Lower leg skin (tissue), 4 donors: ENCODE results near the gene HOXA9. TPM values are rescaled to one million over a fixed set of nuclear protein-coding genes. Genes with fewer than 3 reads are reported as not detected.

Experiments
- DNase-seq, 2 donors: peaks; one replicate each; pipeline ENCODE4 v3.0.0-alpha.2; 2019; ENCODE audit warnings: low spot score in 2 of 2
- H3K4me3 ChIP-seq: fragments of 200-600 bp; sonication (generic); 2 replicates; pipeline ENCODE4 v1.5.1; 2017; ENCODE audit warnings: mild to moderate bottlenecking, low read depth; ENCODE audit not compliant: poor library complexity, severe bottlenecking
- CTCF ChIP-seq, 3 donors: fragments of 450-650 bp; IDR thresholded peaks; one replicate each; pipeline ENCODE4 v1.5.1; 2016; ENCODE audit warnings: antibody characterized with exemption in 3 of 3, mild to moderate bottlenecking in 3 of 3, moderate library complexity in 2 of 3
- POLR2A ChIP-seq, 2 donors: fragments of 450-650 bp; IDR thresholded peaks; one replicate each; pipeline ENCODE4 v1.6.1; 2016 to 2017; ENCODE audit warnings: antibody characterized with exemption in 2 of 2, mild to moderate bottlenecking in 1 of 2, moderate library complexity in 1 of 2
- WGBS, 2 donors: methylation state at CpG; one replicate each; pipeline ENCODE4 v1.1.5; 2018; 5-methylcytosine and 5-hydroxymethylcytosine counted together
- intact Hi-C: fragments of 100-400 bp; cut with DNase I; formaldehyde crosslinking; loops from one replicate; pipeline ENCODE4 v1.15.0; 2023; ENCODE audit warnings: low total_unique reads
- total RNA-seq, 4 donors: library from RNA; depleted of rRNA; stranded (reverse); fragments of >200 nt; gene quantifications; one replicate each; pipeline ENCODE4 v1.1.0, GENCODE V29; 2016

Gene HOXA9
- total RNA-seq, 4 donors from 2014 or later = 43.1 to 50.1 (median 46.9) TPM

GRCh38 chr7:27187475-27188385, 22.4 kb upstream of the HOXA9 start:
- intact Hi-C loops = no loop called here
- peak in 1 of 2 donors; percentile 83 for DNase-seq

GRCh38 chr7:27186668-27187474, 21.5 kb upstream of the HOXA9 start:
- H3K4me3 ChIP-seq = no peak overlapping the region
- TF ChIP-seq CTCF (IDR thresholded peaks at IDR 0.05) (no peak), POLR2A (IDR thresholded peaks at IDR 0.05) (no peak)
- peak in 1 of 2 donors; percentile 71 for DNase-seq
- intact Hi-C loops = no loop called here
- WGBS, 2 donors = 70 to 73% methylated on average over 4 of the region's 4 CpGs

More at GRCh38 chr7:27187475-27188385, 22.4 kb upstream of the HOXA9 start:
- TF ChIP-seq POLR2A (IDR thresholded peaks at IDR 0.05) = no peak
- no peak for TF ChIP-seq CTCF (IDR thresholded peaks at IDR 0.05)
- no peak overlapping the region for H3K4me3 ChIP-seq
- 36 to 38% methylated on average over 44 to 46 of the region's 46 CpGs for WGBS, 2 donors

- H3K4me3 ChIP-seq = no peak overlapping the region
- intact Hi-C loops = no loop called here
- DNase-seq = peak; percentile 18 to 86
These were observed 20.7 kb upstream of the HOXA9 start for GRCh38 chr7:27185854-27186667.

GRCh38 chr7:27185013-27185853, 19.9 kb upstream of the HOXA9 start, which contains the start of gene HOXA11:
HOXA11 (minus strand) TSS chr7:27185232; CDS start chr7:27185144, 88 bp downstream.
- TF ChIP-seq POLR2A (IDR thresholded peaks at IDR 0.05) = no peak
- no peak for TF ChIP-seq CTCF (IDR thresholded peaks at IDR 0.05)
- peak within 1 kb of the TSS; percentile 41 for H3K4me3 ChIP-seq
- 17 to 18% methylated on average over 43 of the region's 43 CpGs for WGBS, 2 donors
- intact Hi-C loops = no loop called here
- DNase-seq = peak; percentile 83 to 89

More at GRCh38 chr7:27185854-27186667, 20.7 kb upstream of the HOXA9 start:
- TF ChIP-seq POLR2A (IDR thresholded peaks at IDR 0.05) (no peak), CTCF (IDR thresholded peaks at IDR 0.05) (no peak)
- WGBS, 2 donors = 47 to 55% methylated on average over 24 of the region's 24 CpGs
